Stimulated activated memory B cell treated with anti-CD40 and anti-IgM and Interleukin-4, amounts not matched to agents 10 μg/mL and 1 μg/mL and 100 μg/mL, for 72 hours (primary cell): ENCODE data around the gene CBY2.
"Not testable (repeated sequence)": the region's sequence is repeated elsewhere in the genome, so short reads cannot be mapped to it uniquely, and the experiment has no call there.

Experiments
- ATAC-seq: fragments of 150-1000 bp; cut with Tn5 transposase; 2 replicates; pipeline ENCODE4 v1.10.0; 2021
- H3K27ac Mint-ChIP-seq: one replicate; pipeline ENCODE4 v1.8.0; 2022; ENCODE audit warnings: mild to moderate bottlenecking, mixed read lengths
- H3K27me3 Mint-ChIP-seq: one replicate; pipeline ENCODE4 v1.8.0; 2022; ENCODE audit warnings: mixed read lengths
- H3K36me3 Mint-ChIP-seq: one replicate; pipeline ENCODE4 v1.8.0; 2022; ENCODE audit warnings: mixed read lengths
- H3K4me1 Mint-ChIP-seq: one replicate; pipeline ENCODE4 v1.8.0; 2022; ENCODE audit warnings: mixed read lengths
- H3K4me3 Mint-ChIP-seq: one replicate; pipeline ENCODE4 v1.8.0; 2022; ENCODE audit warnings: mild to moderate bottlenecking, moderate library complexity, mixed read lengths
- H3K9me3 Mint-ChIP-seq: one replicate; pipeline ENCODE4 v1.8.0; 2022; ENCODE audit warnings: mixed read lengths

Gene CBY2

DNA sequence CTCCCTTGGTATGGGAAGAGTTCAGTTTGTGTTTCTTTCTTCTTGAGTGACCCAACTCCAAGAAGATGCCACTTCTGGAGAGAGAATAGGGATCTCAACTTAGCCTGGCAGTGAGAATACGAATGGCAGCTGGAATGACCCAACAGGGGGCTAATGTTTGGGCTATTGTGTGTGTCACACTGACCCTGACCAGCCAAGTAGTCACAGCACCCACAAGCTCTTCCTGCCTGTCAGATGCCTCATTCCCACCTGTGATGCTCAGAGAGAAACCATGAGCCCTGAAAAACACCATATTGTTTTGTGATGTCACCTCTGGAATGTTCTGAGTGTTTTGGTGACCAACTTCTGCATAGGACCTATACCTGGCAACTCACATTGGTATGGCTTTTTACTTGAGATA, at the start of gene CBY2:
TSS of gene CBY2 (plus strand) at position 233 of the 400 bp plus-strand sequence. CDS start at position 304, 71 bp downstream.
- H3K4me1 Mint-ChIP-seq = peaks cover 6% of the 10 kb centered on the region
- H3K36me3 Mint-ChIP-seq = no peaks in the 10 kb centered on the region
- no peaks in the 10 kb centered on the region for H3K9me3 Mint-ChIP-seq
- H3K4me3 Mint-ChIP-seq = no peak within 1 kb of the TSS
- ATAC-seq = no peak
- H3K27me3 Mint-ChIP-seq = peaks cover 8% of the 10 kb centered on the region
- H3K27ac Mint-ChIP-seq = no peak within 1 kb of the TSS

DNA sequence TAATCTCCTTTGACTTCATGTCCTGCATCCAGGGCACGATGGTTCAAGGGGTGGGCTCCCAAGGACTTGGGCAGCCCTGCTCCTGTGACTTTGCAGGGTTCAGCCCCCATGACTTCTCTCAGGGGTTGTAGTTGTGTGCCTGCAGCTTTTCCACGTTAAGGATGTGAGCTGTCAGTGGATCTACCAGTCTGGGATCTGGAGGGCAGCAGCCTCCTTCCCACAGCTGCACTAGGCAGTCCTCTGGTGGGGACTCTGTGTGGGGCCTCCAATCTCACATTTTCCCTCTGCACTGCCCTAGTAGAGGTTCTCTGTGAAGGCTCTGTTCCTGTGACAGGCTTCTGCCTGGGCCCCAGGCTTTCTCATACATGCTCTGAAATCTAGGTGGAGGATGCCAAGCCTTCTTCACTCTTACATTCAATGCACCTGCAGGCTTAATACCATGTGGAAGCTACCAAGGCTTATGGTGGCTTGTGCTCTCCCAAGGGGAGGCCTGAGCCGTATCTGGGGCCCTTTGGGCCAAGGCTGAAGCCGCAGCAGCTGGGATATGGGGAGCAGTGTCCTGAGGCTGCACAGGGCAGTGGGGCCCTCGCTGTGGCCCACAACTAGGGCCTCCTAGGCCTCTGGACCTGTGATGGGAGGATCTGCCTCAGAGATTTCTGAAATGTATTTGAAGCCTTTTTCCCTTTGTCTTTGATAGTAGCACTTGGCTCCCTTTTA, 47.3 kb upstream of the CBY2 start:
- Mint-ChIP-seq H3K27me3 (no peaks in the 10 kb centered on the region), H3K4me1 (no peaks in the 10 kb centered on the region), H3K36me3 (no peaks in the 10 kb centered on the region)

DNA sequence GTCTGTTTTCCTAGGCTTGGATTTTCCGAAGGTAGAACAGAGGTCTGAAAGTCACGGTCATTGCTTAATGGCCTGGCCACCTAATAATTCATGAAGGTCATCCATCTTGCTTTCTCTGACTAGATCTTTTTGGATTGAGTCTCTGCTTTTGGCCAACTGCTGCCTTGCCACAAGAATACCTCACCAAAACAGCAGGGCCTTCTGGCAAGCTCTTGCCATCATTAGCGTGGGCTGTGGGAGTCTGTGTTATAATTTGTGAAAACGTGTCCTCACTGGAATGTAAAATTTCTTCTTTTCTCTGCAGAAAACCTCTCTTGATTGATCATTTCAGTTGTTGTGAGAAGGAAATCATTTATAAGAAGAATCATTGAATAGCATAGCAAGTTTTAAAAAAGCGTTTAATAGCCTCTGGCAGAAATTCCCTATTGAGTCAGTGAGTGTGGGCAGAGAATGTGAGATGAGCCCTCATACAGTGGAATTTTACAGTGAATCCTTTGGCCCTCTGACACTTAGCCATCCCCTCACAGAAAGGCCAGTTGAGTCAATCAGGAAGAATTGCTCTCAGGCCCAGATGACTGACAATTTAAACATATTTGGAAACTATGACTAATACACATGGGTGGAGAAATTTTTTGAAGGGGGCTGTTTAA, 43.4 kb upstream of the CBY2 start:
- ATAC-seq = no peak
- H3K4me3 Mint-ChIP-seq = no peak overlapping the region
- H3K27ac Mint-ChIP-seq = no peak overlapping the region
- H3K4me1 Mint-ChIP-seq = no peaks in the 10 kb centered on the region
- H3K27me3 Mint-ChIP-seq = no peaks in the 10 kb centered on the region
- H3K36me3 Mint-ChIP-seq = no peaks in the 10 kb centered on the region
- peaks cover 5% of the 10 kb centered on the region for H3K9me3 Mint-ChIP-seq

More for the DNA sequence above, 47.3 kb upstream of the CBY2 start:
- Mint-ChIP-seq H3K27ac (no peak overlapping the region), H3K9me3 (peaks cover 7% of the 10 kb centered on the region), H3K4me3 (no peak overlapping the region)
- ATAC-seq = peak; percentile 53

GRCh38 chr13:45659536-45659935, 42.6 kb upstream of the CBY2 start:
- H3K4me3 Mint-ChIP-seq = no peak overlapping the region
- no peak for ATAC-seq
- no peaks in the 10 kb centered on the region for H3K4me1 Mint-ChIP-seq
- H3K36me3 Mint-ChIP-seq = no peaks in the 10 kb centered on the region
- no peaks in the 10 kb centered on the region for H3K27me3 Mint-ChIP-seq
- H3K9me3 Mint-ChIP-seq = peaks cover 5% of the 10 kb centered on the region
- no peak overlapping the region for H3K27ac Mint-ChIP-seq

GRCh38 chr13:45660458-45660857, 41.7 kb upstream of the CBY2 start:
- H3K36me3 Mint-ChIP-seq, H3K27ac Mint-ChIP-seq, H3K9me3 Mint-ChIP-seq, H3K4me3 Mint-ChIP-seq, H3K27me3 Mint-ChIP-seq, ATAC-seq, H3K4me1 Mint-ChIP-seq: not testable (repeated sequence)

DNA sequence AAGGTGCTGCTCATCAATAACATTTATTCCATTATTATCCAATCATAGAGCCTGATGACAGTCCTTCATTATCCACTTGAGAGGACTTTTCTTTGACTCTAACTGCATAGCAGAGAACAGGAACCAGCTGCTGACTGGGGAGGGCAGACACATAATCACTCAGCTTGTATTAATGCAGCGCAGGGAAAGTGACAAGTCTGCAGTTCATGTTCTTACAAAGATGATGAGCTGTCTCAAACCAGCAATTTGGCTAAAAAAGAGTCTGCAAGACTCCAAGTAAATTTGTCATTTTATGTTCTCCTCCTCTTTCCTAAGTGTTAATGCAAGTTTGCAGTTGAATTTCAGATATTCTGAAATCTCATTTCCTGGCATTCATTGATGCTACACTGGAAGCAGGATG, 40.0 kb upstream of the CBY2 start:
- H3K36me3 Mint-ChIP-seq = no peaks in the 10 kb centered on the region
- no peak overlapping the region for H3K27ac Mint-ChIP-seq
- H3K27me3 Mint-ChIP-seq = no peaks in the 10 kb centered on the region
- no peaks in the 10 kb centered on the region for H3K4me1 Mint-ChIP-seq
- no peak for ATAC-seq
- H3K9me3 Mint-ChIP-seq = peaks cover 5% of the 10 kb centered on the region
- H3K4me3 Mint-ChIP-seq = no peak overlapping the region

DNA sequence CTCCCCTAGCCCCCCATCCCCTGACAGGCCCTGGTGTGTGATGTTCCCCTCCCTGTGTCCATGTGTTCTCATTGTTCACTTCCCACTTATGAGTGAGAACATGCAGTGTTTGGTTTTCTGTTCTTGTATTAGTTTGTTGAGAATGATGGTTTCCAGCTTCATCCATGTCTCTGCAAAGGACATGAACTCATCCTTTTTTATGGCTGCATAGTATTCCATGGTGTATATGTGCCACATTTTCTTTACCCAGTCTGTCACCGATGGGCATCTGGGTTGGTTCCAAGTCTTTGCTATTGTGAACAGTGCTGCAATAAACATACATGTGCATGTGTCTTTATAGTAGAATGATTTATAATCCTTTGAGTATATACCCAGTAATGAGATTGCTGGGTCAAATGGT, 39.2 kb upstream of the CBY2 start:
- H3K27me3 Mint-ChIP-seq, H3K9me3 Mint-ChIP-seq, ATAC-seq, H3K4me1 Mint-ChIP-seq, H3K4me3 Mint-ChIP-seq, H3K36me3 Mint-ChIP-seq, H3K27ac Mint-ChIP-seq: not testable (repeated sequence)

DNA sequence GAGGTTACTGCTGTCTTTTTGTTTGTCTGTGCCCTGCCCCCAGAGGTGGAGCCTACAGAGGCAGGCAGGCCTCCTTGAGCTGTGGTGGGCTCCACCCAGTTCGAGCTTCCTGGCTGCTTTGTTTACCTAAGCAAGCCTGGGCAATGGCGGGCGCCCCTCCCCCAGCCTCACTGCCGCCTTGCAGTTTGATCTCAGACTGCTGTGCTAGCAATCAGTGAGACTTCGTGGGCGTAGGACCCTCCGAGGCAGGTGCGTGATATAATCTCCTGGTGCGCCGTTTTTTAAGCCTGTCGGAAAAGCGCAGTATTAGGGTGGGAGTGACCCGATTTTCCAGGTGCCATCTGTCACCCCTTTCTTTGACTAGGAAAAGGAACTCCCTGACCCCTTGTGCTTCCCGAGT, 32.5 kb upstream of the CBY2 start:
- H3K4me1 Mint-ChIP-seq, ATAC-seq, H3K36me3 Mint-ChIP-seq, H3K4me3 Mint-ChIP-seq, H3K9me3 Mint-ChIP-seq, H3K27ac Mint-ChIP-seq: not testable (repeated sequence)
- H3K27me3 Mint-ChIP-seq = peaks cover 19% of the 10 kb centered on the region

DNA sequence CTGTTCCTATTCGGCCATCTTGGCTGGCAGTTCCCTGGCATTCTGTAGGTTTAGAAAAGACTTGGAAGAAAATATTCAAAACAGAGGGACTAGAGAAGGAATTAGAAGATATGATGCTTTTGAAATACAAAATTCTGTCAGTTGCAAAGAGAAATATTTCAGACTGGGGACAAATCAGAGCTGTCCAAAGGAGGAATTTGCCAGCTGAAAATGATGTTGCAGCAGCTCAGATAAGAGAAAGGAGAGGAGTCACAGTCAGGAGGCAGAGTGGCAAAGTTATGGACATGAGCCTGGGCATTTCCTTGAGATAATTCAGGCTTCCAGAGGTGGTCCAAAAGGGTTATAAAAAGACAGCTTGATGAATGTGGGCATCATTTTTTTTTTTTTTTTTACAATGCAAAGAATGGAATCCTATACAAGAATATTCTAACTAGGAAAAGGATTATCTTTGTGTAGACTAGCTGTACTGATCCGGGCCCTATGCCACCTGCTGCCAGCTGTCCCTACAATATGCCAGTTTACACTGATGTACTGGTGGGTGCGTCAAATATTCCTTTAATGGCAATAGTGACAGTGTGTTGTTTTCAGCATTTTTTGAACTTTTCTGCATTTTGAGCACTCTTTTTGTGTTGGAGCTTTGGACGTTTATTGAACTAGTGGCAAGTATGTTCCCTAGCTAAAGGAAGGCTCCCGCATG, 31.8 kb upstream of the CBY2 start:
- no peaks in the 10 kb centered on the region for H3K4me1 Mint-ChIP-seq
- H3K4me3 Mint-ChIP-seq = no peak overlapping the region
- H3K27ac Mint-ChIP-seq = no peak overlapping the region
- H3K27me3 Mint-ChIP-seq = peaks cover 19% of the 10 kb centered on the region
- H3K36me3 Mint-ChIP-seq = no peaks in the 10 kb centered on the region
- no peaks in the 10 kb centered on the region for H3K9me3 Mint-ChIP-seq
- no peak for ATAC-seq

DNA sequence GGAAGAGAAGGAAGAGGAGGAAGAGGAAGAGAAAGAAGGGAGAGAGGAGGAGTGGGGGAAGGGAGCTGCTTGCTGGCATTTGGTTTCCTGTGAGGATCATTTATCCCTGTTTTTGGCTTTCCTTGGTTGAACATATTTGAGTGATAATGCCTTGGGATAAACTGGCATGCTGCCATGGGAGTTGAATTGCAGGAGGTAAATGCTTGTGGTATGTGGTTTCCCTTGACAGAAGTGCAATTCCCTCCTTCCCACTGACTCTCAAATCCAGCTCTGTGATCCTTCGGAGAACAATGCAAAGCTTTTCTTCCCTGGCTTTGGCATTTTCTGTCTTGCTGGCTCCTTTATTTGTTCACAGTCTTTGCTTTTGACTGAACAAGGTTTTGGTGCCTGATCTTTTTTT, 27.2 kb upstream of the CBY2 start:
- no peak overlapping the region for H3K4me3 Mint-ChIP-seq
- no peaks in the 10 kb centered on the region for H3K4me1 Mint-ChIP-seq
- H3K9me3 Mint-ChIP-seq = no peaks in the 10 kb centered on the region

DNA sequence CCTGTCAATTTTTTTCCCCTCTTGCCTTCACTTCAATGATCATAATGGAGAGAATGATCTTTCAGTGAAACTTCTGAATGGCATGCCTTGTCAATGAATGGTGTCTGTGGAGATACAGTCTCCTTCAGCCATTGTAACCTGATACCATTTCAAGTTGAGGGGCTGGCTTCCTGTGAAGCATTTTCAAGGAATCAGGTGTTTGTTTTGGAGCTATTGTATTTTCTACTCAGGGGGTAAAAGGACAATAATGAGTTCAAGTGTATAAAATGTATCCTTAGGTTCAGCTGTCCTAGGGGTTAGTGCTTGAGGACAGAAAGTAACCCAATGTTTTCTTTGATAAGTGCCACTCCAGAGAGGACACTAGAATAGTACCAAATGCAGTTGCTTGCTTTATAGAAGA, 23.8 kb upstream of the CBY2 start:
- ATAC-seq = no peak

More for the DNA sequence above, 27.2 kb upstream of the CBY2 start:
- Mint-ChIP-seq H3K27ac (no peak overlapping the region), H3K36me3 (no peaks in the 10 kb centered on the region), H3K27me3 (peaks cover 27% of the 10 kb centered on the region)
- ATAC-seq = no peak

DNA sequence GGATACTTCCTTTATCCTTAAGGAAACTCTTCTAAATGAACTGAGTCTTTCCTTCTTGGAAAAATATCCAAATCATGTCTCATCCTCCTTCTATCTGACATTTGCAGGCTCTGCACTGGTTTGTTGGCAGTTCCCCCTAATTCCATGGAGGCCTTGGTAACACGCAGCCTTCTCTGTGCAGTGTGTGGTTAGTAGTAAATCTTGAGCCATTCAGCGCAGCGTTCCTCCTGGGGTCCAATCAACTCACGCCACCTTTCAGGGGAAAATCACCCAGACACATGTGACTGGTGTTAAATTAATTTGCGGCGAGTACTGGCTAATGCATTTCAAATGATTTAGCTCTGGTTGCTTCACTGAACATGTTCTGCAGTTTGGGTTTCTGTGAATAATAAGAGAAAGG, 21.0 kb upstream of the CBY2 start:
- H3K4me3 Mint-ChIP-seq = no peak overlapping the region
- peaks cover 19% of the 10 kb centered on the region for H3K27me3 Mint-ChIP-seq
- H3K9me3 Mint-ChIP-seq = no peaks in the 10 kb centered on the region
- ATAC-seq = no peak
- no peaks in the 10 kb centered on the region for H3K4me1 Mint-ChIP-seq
- H3K27ac Mint-ChIP-seq = no peak overlapping the region
- H3K36me3 Mint-ChIP-seq = no peaks in the 10 kb centered on the region

More for the DNA sequence above, 23.8 kb upstream of the CBY2 start:
- no peaks in the 10 kb centered on the region for H3K36me3 Mint-ChIP-seq
- H3K27me3 Mint-ChIP-seq = peaks cover 19% of the 10 kb centered on the region
- H3K4me1 Mint-ChIP-seq = no peaks in the 10 kb centered on the region
- H3K9me3 Mint-ChIP-seq = no peaks in the 10 kb centered on the region
- H3K27ac Mint-ChIP-seq = no peak overlapping the region
- H3K4me3 Mint-ChIP-seq = no peak overlapping the region

DNA sequence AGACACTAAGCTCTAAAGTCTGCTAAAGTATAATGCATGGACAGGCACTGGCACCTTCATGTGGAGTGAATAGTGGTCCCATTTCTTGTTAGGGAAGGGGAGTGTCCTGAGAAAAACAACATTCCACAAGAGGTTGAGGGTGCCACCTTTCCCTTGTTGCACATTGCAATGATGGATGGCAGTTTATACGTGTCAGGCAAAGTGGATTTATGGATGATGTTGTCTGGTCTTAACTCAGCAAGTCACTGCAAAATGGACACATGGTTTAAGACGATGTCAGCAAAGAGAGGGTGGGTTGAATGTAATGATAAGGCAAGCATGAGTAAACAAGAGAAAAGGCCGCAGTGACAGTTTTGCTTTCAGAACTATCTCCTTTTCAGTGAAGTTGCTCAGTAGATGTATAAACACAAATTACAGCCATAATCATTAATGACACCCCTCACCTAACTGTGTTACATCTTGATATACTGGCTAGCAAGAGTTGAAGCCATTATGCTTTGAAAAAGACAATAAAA, 19.6 kb upstream of the CBY2 start:
- ATAC-seq = no peak
- Mint-ChIP-seq H3K27me3 (peaks cover 19% of the 10 kb centered on the region), H3K4me3 (no peak overlapping the region), H3K9me3 (no peaks in the 10 kb centered on the region), H3K36me3 (no peaks in the 10 kb centered on the region), H3K27ac (no peak overlapping the region), H3K4me1 (no peaks in the 10 kb centered on the region)

GRCh38 chr13:45683701-45684100, 18.4 kb upstream of the CBY2 start:
- peak; percentile 41 for ATAC-seq
- Mint-ChIP-seq H3K27ac (no peak overlapping the region), H3K4me1 (no peaks in the 10 kb centered on the region), H3K4me3 (no peak overlapping the region), H3K9me3 (no peaks in the 10 kb centered on the region), H3K36me3 (no peaks in the 10 kb centered on the region), H3K27me3 (peaks cover 19% of the 10 kb centered on the region)

- no peak for ATAC-seq
- Mint-ChIP-seq H3K9me3 (peaks cover 2% of the 10 kb centered on the region), H3K27ac (no peak overlapping the region)
Observed at GRCh38 chr13:45688577-45688976, 13.5 kb upstream of the CBY2 start.

More at GRCh38 chr13:45688577-45688976, 13.5 kb upstream of the CBY2 start:
- H3K27me3 Mint-ChIP-seq = no peaks in the 10 kb centered on the region
- H3K36me3 Mint-ChIP-seq = no peaks in the 10 kb centered on the region
- H3K4me3 Mint-ChIP-seq = no peak overlapping the region
- H3K4me1 Mint-ChIP-seq = no peaks in the 10 kb centered on the region
